NCI-H524 (cell line): ENCODE data around the gene ANKRD60.

ENCODE experiments used
- DNase-seq, 2 experiments: peaks; one replicate each; lab custom pipeline; 2025; lab: John Stamatoyannopoulos, UW

Gene ANKRD60

DNA sequence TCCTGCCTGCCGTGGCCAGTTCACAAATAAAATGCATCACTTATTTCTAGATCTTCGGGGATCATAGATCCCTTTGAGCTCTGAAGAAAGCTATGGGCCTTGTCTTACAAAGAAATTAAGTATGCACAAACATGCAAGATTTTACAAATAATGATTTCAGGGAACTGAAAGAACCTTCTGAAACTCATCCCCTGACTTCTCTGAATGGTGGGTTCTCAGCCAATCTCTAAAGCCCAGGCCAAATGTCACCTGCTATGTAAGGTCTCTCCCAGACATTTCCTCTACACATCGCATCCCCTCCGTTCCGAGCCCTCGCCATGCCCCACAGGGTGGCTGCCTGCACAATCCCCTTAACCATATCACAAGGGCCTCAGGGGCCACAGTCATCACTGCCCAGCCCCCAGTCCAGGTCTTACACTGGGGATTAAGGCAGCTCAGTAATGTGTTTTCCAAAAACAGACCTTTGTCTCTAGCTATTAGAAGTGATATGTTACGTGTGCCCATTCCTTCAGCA, 16.1 kb upstream of the ANKRD60 start:
- DNase-seq, result no peak

DNA sequence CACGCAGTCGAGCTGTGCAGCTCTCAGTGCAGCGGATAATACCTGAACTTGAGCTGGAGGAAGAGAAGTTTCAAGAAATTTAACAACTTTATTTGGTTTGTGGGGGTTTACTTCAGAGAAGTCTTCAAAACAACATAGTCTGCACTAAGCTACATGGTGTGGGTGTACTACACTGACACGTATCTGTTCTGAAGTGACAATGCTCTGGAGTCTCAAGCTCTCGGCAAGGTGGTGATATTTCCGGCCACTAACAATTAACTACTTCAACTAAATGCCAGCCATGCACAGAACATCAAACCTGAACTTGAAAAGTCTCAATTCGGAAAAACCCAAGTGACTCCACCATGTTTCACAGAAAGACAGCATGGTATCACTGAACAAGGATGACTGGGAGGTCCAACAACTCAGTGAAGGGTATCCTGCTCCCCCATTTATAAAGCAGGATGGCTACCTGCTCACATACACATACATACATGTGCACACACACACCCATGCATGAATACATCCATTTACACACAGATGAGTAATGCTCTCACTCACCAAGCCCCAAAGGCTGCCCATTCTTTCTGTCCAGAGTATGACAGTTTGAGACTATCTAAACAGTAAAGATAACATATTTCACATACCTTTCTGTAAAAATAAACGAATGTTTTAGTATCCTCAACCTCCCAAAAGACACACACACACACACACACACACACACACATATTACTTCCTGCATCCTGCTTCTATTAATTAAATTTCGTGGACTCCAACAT, 15.4 kb upstream of the ANKRD60 start:
- DNase-seq, result no peak

DNA sequence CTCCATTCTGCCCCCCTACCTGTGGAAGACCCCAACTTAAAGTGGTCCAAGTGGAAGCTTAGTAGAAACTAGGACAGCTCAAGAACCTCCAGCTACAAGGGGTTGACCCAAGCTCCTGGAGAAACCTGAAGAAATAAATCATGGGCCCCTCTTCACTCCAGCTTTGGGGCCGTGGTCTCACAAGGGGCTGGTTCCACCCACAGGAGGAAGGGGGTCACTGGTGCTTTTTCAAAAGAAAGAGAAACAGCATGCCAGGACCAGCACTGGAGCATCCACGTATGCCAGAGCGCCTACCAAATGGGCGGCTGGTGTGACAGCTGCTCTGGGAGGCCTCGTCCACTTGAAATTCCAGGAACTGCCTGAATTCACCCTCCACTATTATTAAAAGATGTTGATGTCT, 14.4 kb upstream of the ANKRD60 start:
- peak in 1 of 2 experiments; percentile 47 for DNase-seq

DNA sequence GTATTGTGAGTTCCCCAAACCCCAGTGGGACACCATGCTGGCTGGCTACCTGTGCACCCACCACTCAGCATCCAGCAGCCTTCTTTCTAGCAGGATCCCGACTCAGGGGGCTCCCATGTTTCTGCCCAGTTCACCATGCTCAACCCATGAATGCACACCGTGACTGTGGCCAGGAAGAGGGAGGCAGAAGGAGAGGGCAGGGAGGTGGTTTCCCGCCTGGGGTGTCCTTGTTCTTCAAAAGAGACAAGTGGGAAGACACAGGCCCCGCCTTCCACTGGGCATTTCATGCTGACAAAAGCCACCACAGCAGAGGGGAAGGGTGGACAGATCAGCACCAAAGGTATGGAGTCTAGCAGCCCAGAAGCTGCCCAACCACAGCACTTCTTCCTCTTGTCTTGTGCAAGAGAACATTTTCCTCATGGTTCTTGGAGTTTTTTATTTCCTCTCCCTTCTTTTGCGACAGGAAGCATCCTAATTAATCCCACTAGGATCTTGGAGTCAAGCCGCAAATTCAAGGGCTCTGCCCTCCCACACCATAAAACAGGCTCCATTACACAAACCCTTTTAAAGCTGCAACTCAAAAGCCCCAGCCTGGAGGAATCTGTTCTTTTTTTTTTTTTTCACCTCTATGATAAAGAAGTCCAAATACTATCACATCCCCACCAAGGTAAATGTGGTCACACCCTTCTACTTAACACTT, 13.5 kb upstream of the ANKRD60 start:
- DNase-seq, result no peak

DNA sequence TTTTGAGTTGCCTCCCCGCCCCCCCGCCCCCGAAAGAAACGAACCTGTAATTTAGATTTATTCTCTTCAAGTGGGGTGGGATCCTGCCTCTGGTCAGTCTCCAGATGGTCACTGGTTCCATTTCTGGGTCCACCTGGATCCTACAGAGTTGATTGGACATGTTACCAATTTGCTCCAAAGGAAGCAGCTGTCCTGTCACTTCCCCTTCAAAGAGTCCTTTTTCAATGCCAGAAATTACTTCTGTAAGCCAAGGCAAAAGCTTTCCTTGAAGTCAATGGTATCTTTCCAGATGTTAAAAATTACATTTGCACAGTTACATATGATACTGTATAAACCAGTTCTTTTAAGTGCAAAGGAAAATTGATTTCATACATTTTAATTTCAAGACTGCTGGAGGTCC, 12.0 kb upstream of the ANKRD60 start:
- no peak for DNase-seq

DNA sequence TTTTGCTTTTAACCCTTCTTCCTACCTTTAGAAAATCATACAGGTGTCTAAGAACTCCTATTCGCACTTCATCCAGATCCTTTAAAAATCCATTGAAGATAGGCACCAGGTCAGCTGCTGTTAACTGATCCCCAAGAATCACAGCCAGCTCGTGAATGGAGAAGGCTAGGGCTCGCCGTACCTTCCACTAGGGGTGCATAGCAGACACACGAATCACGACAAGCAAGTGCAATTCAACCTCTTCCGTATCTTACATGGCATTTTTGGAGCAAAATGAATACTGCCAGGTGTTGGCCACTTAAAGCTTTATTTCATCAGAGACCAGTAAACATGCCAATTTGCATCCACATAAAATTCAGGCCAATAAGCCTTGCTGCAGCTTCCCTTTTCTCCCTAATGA, 10.8 kb upstream of the ANKRD60 start:
- DNase-seq, result no peak

DNA sequence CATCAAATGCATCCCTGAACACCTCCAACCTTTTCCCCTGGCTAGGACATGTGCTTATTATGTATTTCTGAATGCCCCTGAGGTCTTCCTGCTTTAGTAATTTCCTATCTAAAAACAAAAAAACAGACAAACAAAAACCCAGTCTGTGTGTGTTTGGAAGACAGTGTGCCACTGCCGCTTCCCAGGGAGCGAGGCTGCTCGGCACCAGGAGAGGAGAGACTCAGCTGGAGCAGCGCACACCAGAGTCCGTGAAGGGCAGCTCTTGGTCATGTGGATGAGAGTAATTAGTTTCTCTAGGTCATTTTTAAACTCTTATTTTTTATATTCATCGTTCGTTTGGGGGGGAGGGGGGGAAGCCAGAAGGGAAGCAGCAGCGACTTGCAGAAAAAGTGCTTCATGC, 10.0 kb upstream of the ANKRD60 start:
- DNase-seq, result no peak

DNA sequence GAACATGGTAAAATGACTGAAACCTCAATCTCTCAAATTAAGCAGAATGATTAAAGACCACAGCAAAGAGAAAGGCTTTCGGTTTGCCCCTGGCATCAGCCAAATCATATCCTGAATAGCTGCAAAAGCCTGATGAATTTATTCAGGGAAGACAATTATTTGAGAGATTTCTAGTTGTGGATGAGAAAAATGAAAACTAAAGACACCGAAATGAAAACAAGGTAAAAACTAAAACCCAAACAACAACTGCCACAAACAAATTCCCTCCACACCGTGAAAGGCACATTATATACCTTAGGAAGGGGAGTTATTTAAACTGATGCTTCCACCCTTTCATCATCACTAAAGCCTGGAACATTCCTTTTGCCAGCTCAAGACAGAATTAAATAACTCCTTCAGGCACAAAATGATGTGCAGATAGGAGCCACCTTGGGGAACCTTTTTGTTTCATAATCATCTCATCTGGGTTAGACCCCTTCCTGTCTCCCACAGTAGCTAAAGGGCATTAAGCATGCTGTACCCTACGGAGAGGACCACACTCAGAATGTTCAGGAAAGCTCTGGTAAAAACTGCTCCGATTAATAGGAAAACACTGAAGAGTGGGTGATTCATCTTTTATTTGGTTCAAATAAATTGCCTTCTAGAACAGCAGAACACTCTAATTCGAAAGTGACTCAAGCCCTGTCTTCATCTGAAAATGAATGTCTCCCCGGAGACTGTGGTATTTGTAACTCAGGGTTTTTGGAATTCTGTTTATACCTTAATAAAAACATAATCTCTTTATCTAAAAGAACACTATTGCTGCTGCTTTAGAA, 9.1 kb upstream of the ANKRD60 start:
- DNase-seq, result no peak

DNA sequence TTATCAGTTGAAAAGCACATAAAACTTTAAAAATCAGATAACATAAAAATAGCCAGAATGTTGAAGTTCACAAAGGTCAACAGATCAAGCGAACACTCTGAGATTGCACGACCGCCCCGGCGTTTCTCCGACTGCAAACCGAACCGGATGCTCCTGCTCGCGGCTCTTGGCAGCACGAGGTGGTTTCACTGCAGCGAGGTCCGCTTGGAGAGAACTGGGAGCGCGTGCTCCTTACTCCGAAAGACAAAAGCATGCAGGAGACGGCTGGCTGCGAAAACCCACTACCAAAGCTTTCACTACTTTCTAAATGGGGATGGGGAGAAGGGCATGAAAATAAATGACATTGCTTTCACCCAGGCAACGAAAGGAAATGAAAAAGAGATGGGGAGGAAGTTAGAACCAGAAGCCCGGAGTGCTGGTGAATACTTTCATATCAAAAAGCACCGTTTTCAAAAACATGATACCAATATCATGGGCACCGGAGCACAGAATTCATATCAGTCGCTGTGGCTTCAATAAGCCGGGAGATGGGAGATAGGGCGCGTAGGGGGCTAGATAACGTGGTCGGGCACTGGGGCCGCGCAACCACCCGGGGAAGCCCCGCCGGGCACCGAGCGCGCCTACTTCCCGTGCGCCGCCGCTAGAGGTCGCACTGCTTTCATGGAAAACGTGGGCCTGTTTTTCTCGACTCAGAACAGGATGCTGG, 8.3 kb upstream of the ANKRD60 start:
- DNase-seq, result peak; percentile 26 to 70

DNA sequence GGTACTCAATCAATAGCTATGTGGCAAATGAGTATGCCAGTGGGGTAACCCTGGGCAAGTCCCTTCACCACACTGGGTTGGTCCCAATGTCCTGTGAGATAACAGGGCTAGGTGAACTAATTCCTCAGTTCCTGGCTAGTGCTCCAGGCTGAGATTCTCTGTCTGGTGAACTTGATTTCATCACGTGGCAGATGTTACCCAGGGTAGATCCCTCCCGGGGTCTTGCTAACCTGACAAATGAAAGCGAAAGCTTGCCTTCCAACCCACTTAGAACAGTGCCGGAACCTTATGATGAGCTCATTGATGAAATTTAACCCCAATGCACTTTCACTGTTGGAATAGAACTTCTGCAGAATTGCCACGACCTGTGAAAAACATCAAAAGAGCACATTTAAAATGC, 6.6 kb upstream of the ANKRD60 start:
- DNase-seq, result no peak

DNA sequence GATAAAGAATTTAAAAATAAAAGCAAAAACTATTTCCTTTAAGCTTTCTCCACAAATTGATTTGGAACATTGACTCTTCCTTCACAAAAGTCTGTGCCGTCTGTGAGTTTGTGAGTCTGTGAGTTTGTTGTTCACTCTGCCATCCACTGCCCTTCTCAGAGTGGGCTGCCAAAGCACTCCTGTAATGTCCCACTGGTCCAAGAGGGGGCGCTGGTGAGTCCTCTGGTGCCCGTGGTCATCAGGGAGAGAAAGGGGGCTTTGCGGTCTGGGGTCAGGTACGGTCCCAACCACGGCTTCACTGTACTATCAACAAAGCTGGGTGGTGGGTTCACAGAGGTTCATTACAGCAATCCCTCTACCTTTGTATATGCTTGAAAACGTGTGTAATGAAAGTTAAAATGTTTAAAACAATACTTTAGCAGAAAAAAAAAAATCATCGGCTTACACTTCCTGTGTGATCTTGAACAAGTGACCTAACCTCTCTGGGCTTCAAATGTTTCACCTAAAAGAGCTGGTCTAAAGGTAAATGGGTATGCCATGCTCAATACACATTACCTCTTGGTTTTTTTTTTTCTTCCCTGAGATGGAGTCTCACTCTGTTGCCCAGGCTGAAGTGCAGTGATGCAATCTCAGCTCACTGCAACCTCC, 5.6 kb upstream of the ANKRD60 start:
- peak in 1 of 2 experiments; percentile 9 for DNase-seq

DNA sequence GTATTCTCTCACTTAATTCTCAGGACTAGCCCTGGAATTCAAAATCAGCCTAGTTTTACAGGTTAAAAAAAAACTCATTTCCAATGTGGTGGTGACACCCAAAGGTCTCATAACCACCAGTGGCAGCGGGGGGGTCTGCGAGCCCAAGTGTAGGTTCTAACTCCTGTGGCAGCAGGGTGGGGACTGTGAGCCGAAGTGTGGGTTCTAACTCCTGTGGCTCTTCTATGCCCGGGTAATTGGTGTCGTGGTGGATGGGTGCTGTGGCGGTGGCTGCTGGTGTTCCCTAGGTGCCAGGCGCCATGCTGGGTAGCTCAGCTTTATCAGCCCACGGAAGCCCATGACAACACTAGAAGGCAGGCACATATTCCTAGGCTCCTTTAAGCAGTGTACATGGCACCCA, 4.9 kb upstream of the ANKRD60 start:
- no peak for DNase-seq

DNA sequence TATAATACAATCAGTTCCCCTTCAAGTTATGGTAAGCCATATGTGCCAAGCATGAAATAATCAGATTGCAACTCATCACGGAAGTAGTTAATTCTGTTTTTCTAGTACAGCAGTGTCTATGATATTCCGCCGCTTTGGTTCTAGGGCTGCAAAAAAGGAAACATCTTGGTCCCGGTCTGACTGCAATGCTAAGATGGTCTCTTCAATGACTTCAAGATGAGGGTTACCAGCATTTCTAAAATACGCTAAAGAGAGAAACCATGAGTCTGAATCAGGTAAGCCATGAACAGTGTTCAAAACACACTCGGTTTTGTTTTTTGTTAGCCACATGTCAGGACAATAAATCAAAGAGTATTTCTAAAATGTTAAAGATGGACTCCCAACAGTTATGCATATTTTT, 3.2 kb upstream of the ANKRD60 start:
- DNase-seq, result peak in 1 of 2 experiments; percentile 47

DNA sequence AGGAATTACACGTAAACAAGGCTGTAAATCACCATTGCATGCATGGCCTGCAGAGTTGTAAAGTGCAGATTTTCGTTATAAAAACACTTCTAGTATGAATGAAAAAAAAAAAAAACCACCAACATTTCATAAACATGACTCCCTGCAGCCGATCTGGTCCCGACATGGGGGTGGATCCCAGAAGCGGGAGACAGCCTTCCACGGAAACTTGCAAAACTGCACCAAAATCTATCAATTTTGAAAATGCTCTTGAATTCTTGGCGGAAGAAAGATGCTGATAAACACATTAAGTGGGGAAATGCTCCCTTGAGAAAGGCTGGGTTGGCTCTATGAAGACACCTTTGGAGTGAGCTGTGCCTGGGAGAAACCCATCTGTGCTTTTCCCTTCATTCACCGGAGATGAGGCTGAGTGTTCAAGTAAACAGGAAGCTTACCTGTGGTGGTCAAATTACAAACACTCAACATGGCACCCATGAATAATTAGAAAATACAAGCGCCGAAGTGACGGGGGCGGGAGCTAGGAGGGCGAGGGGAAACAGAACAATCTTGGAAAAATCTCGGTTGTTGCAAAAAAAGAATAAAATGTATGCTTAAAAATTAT, 845 bp upstream of the ANKRD60 start:
- DNase-seq, result no peak

DNA sequence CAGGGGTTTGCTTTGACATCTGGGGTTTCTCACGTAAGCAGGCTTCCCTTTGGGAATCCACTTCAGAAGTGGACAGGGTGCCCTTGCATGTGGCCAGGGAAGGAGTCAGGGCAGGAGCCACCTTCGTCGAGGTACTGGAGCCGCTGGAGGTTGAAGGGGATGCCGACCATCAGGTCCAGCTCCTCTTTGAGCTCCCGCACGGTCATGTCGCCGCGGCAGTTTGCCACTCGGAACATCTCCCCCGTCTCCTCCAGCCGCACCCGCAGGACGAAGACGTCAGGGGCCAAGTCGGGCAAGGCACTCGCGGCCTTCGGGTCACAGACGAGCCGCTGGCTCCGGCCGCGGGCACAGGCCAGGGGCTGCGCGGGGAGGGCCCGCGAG, 360 bp downstream of the ANKRD60 start:
- DNase-seq, result no peak

DNA sequence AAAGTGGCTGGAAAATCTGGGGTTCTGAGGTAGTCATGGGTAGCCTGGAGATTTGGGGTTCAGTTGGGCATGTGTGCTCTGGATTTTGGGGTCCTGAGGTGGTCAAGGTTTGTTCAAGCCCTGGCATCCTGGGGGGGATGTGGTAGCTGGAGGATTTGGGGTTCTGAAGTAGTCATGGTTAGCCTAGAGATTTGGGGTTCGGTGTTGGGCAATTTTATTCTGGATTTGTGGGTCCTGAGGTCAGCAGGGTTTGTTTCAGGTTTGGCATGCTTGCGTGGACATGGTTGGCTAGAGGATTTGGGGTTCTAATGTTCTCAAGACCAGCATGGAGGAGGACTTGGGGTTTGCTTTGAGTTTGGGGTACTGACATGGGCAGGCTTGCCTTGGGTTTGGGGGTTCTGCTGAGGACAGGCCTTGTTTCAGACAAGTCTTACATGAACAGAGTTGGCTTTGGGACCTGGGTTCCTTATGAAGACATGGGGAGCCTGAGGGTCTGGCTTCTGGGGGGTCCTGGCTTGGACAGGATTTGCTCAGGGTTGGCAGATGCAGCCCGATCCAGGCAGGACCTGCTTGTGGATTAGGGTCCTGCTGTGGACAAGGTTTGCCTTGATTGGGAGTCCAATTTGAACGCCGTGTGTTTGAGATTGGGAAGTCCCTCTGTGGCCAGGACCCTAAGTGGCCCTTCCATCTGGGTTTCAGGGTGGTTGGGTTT, 906 bp downstream of the ANKRD60 start:
- DNase-seq, result no peak

DNA sequence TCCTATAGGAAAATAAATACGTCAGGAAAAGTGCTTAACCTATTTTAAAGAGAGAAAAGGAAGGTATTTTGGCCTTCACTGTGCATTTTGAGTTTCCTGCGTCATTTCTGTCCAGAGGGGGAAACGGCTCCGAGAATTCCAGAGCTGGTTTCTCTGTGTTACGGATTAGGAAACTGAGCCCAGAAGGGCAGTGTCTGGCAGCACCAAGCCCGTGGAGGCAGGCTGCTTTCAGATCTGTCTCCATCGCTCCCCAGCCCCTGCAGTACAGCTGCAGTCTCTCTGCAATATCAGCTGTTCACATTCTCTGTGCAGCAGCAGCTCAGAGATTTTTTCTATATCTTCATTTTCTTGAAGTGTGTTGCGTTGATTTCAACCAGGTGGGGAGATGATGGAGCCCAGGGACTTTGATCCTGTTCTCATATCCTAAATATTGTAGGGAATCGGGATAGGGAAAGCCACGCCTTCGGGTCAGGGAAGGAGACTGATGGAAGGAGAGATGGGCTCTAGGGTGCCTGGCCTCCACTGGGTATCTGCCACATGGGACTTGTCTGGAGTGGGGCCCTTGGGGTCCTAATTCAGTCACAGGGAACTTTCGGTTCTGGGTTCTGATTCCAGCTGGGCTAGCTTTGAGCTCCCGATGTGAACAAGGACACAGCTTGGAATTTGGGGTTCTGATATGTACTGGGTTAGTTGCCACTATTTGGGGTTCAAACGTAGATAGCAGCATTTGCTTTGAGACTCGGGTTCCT, 2.8 kb downstream of the ANKRD60 start:
- no peak for DNase-seq

DNA sequence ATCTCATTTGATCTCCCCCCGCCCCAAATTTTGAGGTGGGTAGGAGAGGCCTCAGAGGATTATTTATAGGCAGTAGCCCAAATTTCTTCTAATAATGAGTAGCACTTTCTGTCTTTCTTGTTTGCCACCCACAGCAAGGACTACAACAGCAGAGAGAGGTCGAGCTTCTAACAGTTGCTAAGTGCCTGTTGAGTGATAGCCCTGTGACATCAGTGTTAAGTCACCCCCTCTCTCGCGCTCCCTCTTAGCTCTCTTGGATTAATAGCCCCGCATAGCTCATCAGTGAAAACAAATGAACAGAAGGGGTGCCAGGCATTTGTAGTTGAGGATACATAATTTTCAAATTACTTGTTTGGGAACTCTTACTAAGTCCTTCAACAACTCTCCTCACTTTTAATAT, 3.5 kb downstream of the ANKRD60 start:
- no peak for DNase-seq

DNA sequence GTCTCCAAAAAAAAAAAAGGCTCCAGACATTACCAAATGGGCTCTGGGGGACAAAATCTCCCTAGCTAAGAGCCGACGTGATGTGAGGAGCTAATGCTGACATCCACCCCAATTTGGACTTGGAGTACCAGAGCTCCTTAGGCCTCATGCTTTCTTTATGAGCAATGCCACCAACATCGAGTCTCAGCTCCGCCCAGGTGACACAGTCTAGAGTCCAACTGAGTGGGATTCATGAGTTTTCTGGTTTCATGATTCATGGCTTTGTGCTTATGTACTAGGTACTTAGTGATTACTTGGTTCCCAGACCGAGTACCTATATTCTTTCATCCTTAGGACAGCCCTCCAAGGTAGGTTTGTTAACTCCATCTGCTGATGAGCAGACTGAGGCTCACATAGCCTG, 4.4 kb downstream of the ANKRD60 start:
- no peak for DNase-seq
